ENCODE measurements around the gene OCIAD2.

OCIAD2 gene

GRCh38 chr4:48904541-48905142 lies 1.9 kb downstream of the OCIAD2 start:
- no peak overlapping the region for H3K23ac ChIP-seq (ENCODE audit: low read length)
- H3K4me3 ChIP-seq (ENCODE audit: low read depth, low read length): no peak overlapping the region
- no peak overlapping the region for H4K12ac ChIP-seq (ENCODE audit: low read depth, low read length)
- H2BK5ac ChIP-seq (ENCODE audit: low read depth, low read length, poor library complexity): no peak overlapping the region
- H3K4ac ChIP-seq (ENCODE audit: low read depth, low read length): no peak overlapping the region
- peaks cover 13 to 17% of the 10 kb centered on the region in 2 experiments for H3K4me1 ChIP-seq (ENCODE audit: control insufficient read depth in 1 of 2, insufficient read depth in 2 of 2, low read length in 2 of 2)
- no peaks in the 10 kb centered on the region for H3K9me3 ChIP-seq (ENCODE audit: insufficient read depth, low read depth, low read length)
- no peaks in the 10 kb centered on the region for H3K27me3 ChIP-seq (ENCODE audit: insufficient read depth, low read length)
- no peak overlapping the region for H4K8ac ChIP-seq (ENCODE audit: low read depth, low read length)
- H3K9ac ChIP-seq (ENCODE audit: low read length): no peak overlapping the region
- no peak overlapping the region for H2BK120ac ChIP-seq (ENCODE audit: insufficient read depth, low read length, poor library complexity)
- H2BK12ac ChIP-seq (ENCODE audit: low read length): no peak overlapping the region
- H4K91ac ChIP-seq (ENCODE audit: low read depth, low read length): no peak overlapping the region
- H3K36me3 ChIP-seq (ENCODE audit: control insufficient read depth in 1 of 2, insufficient read depth in 2 of 2, low read length in 2 of 2): peaks cover 11 to 25% of the 10 kb centered on the region in 2 experiments
- no peak overlapping the region for H3K18ac ChIP-seq (ENCODE audit: low read length)
- no peak overlapping the region for H2AK5ac ChIP-seq (ENCODE audit: low read length)
- H2AFZ ChIP-seq (ENCODE audit: insufficient read depth, low read length, poor library complexity): no peak overlapping the region
- H3K4me2 ChIP-seq (ENCODE audit: low read length): peak overlapping the region; percentile 4
- H3K79me2 ChIP-seq (ENCODE audit: control insufficient read depth, insufficient read depth, low read length, poor library complexity): peaks cover 6% of the 10 kb centered on the region
- DNase-seq: peak; percentile 78 to 91
- H3K14ac ChIP-seq (ENCODE audit: low read length): no peak overlapping the region
- no CpG with 5 or more reads among the region's 3 CpGs for WGBS (ENCODE audit: extremely low coverage, insufficient coverage, insufficient read length)
- H3K27ac ChIP-seq (ENCODE audit: low read depth, low read length): peak overlapping the region; percentile 13
- peaks cover 11% of the 10 kb centered on the region for H3K79me1 ChIP-seq (ENCODE audit: low read length)

DNA sequence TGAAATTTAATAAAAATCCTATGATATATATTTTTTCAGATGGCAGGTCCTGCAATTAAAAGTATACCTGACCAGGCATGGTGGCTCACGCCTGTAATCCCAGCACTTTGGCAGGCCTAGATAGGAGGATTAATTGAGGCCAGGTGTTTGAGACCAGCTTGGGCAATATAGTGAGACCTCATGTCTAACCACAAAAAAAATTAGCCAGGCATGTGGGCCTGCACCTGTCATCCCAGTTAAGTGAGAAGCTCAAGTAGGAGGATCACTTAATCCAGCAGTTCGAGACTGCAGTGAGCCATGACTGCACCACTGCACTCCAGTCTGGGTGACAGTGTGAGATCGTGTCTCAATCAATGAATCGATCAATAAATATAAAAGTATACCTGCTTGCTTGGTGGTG lies 2.5 kb downstream of the OCIAD2 start:
- peak; percentile 71 to 75 for DNase-seq
- Histone ChIP-seq H3K18ac (ENCODE audit: low read length) (no peak overlapping the region), H2AFZ (ENCODE audit: insufficient read depth, low read length, poor library complexity) (no peak overlapping the region), H3K4ac (ENCODE audit: low read depth, low read length) (no peak overlapping the region), H2BK12ac (ENCODE audit: low read length) (no peak overlapping the region), H3K9me3 (ENCODE audit: insufficient read depth, low read depth, low read length) (no peaks in the 10 kb centered on the region), H3K79me2 (ENCODE audit: control insufficient read depth, insufficient read depth, low read length, poor library complexity) (peaks cover 6% of the 10 kb centered on the region), H3K4me3 (ENCODE audit: low read depth, low read length) (no peak overlapping the region), H3K14ac (ENCODE audit: low read length) (no peak overlapping the region), H2BK120ac (ENCODE audit: insufficient read depth, low read length, poor library complexity) (no peak overlapping the region), H4K12ac (ENCODE audit: low read depth, low read length) (no peak overlapping the region), H4K8ac (ENCODE audit: low read depth, low read length) (no peak overlapping the region), H4K91ac (ENCODE audit: low read depth, low read length) (no peak overlapping the region), H3K4me1 (ENCODE audit: control insufficient read depth in 1 of 2, insufficient read depth in 2 of 2, low read length in 2 of 2) (peaks cover 13 to 14% of the 10 kb centered on the region in 2 experiments), H2AK5ac (ENCODE audit: low read length) (no peak overlapping the region), H2BK5ac (ENCODE audit: low read depth, low read length, poor library complexity) (no peak overlapping the region), H3K36me3 (ENCODE audit: control insufficient read depth in 1 of 2, insufficient read depth in 2 of 2, low read length in 2 of 2) (peaks cover 11 to 25% of the 10 kb centered on the region in 2 experiments), H3K9ac (ENCODE audit: low read length) (no peak overlapping the region), H3K79me1 (ENCODE audit: low read length) (peaks cover 11% of the 10 kb centered on the region), H3K4me2 (ENCODE audit: low read length) (no peak overlapping the region), H3K27me3 (ENCODE audit: insufficient read depth, low read length) (no peaks in the 10 kb centered on the region), H3K27ac (ENCODE audit: low read depth, low read length) (no peak overlapping the region), H3K23ac (ENCODE audit: low read length) (no peak overlapping the region)
- WGBS (ENCODE audit: extremely low coverage, insufficient coverage, insufficient read length): no CpG with 5 or more reads among the region's 4 CpGs

DNA sequence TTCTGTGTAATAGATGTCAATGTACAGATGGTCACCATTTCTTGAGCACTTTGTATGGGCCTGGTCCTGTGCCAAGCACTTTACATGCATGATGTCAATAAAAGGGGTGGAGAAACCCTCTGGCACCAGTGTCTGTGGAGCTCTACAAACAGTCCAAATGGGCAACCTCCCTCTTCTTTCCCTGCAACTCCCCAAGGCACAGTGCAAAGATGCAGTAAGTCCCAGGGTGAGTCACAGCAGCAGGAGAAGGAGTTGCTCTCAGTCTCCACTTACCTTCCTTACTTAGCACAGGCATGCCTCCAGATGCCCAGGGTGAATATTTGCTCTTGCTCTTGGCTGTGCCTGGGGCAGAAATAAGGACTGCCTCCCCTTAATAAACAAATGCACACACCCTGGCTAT lies 4.3 kb downstream of the OCIAD2 start:
- Histone ChIP-seq H3K4me3 (ENCODE audit: low read depth, low read length) (no peak overlapping the region), H3K9me3 (ENCODE audit: insufficient read depth, low read depth, low read length) (no peaks in the 10 kb centered on the region), H3K14ac (ENCODE audit: low read length) (no peak overlapping the region), H3K79me2 (ENCODE audit: control insufficient read depth, insufficient read depth, low read length, poor library complexity) (peaks cover 6% of the 10 kb centered on the region), H2AK5ac (ENCODE audit: low read length) (no peak overlapping the region), H3K4me1 (ENCODE audit: control insufficient read depth in 1 of 2, insufficient read depth in 2 of 2, low read length in 2 of 2) (peaks cover 13 to 14% of the 10 kb centered on the region in 2 experiments), H4K8ac (ENCODE audit: low read depth, low read length) (no peak overlapping the region), H3K4me2 (ENCODE audit: low read length) (no peak overlapping the region), H3K36me3 (ENCODE audit: control insufficient read depth in 1 of 2, insufficient read depth in 2 of 2, low read length in 2 of 2) (peaks cover 11 to 25% of the 10 kb centered on the region in 2 experiments), H3K18ac (ENCODE audit: low read length) (no peak overlapping the region), H2AFZ (ENCODE audit: insufficient read depth, low read length, poor library complexity) (no peak overlapping the region), H3K27me3 (ENCODE audit: insufficient read depth, low read length) (no peaks in the 10 kb centered on the region), H3K4ac (ENCODE audit: low read depth, low read length) (no peak overlapping the region), H2BK12ac (ENCODE audit: low read length) (no peak overlapping the region), H3K79me1 (ENCODE audit: low read length) (peaks cover 11% of the 10 kb centered on the region), H2BK5ac (ENCODE audit: low read depth, low read length, poor library complexity) (no peak overlapping the region), H4K12ac (ENCODE audit: low read depth, low read length) (no peak overlapping the region), H2BK120ac (ENCODE audit: insufficient read depth, low read length, poor library complexity) (no peak overlapping the region), H4K91ac (ENCODE audit: low read depth, low read length) (no peak overlapping the region), H3K9ac (ENCODE audit: low read length) (no peak overlapping the region), H3K27ac (ENCODE audit: low read depth, low read length) (no peak overlapping the region), H3K23ac (ENCODE audit: low read length) (no peak overlapping the region)
- peak; percentile 81 to 88 for DNase-seq

GRCh38 chr4:48901196-48901595 lies 5.4 kb downstream of the OCIAD2 start:
- H4K8ac ChIP-seq (ENCODE audit: low read depth, low read length): no peak overlapping the region
- no peak overlapping the region for H2BK5ac ChIP-seq (ENCODE audit: low read depth, low read length, poor library complexity)
- WGBS (ENCODE audit: extremely low coverage, insufficient coverage, insufficient read length): no CpG with 5 or more reads among the region's 4 CpGs
- H3K79me2 ChIP-seq (ENCODE audit: control insufficient read depth, insufficient read depth, low read length, poor library complexity): peaks cover 3% of the 10 kb centered on the region
- no peak overlapping the region for H2AFZ ChIP-seq (ENCODE audit: insufficient read depth, low read length, poor library complexity)
- no peak overlapping the region for H4K91ac ChIP-seq (ENCODE audit: low read depth, low read length)
- no peak overlapping the region for H3K14ac ChIP-seq (ENCODE audit: low read length)
- H3K79me1 ChIP-seq (ENCODE audit: low read length): peaks cover 3% of the 10 kb centered on the region
- no peak overlapping the region for H3K9ac ChIP-seq (ENCODE audit: low read length)
- H3K4me2 ChIP-seq (ENCODE audit: low read length): no peak overlapping the region
- no peak overlapping the region for H3K4me3 ChIP-seq (ENCODE audit: low read depth, low read length)
- H3K27me3 ChIP-seq (ENCODE audit: insufficient read depth, low read length): no peaks in the 10 kb centered on the region
- H2BK12ac ChIP-seq (ENCODE audit: low read length): no peak overlapping the region
- H3K9me3 ChIP-seq (ENCODE audit: insufficient read depth, low read depth, low read length): no peaks in the 10 kb centered on the region
- H3K23ac ChIP-seq (ENCODE audit: low read length): no peak overlapping the region
- H2BK120ac ChIP-seq (ENCODE audit: insufficient read depth, low read length, poor library complexity): no peak overlapping the region
- peaks cover 8 to 10% of the 10 kb centered on the region in 2 experiments for H3K4me1 ChIP-seq (ENCODE audit: control insufficient read depth in 1 of 2, insufficient read depth in 2 of 2, low read length in 2 of 2)
- H4K12ac ChIP-seq (ENCODE audit: low read depth, low read length): no peak overlapping the region
- DNase-seq: peak; percentile 97 to 99
- no peak overlapping the region for H3K4ac ChIP-seq (ENCODE audit: low read depth, low read length)
- H2AK5ac ChIP-seq (ENCODE audit: low read length): no peak overlapping the region
- H3K18ac ChIP-seq (ENCODE audit: low read length): no peak overlapping the region
- H3K27ac ChIP-seq (ENCODE audit: low read depth, low read length): no peak overlapping the region
- peaks cover 16 to 31% of the 10 kb centered on the region in 2 experiments for H3K36me3 ChIP-seq (ENCODE audit: control insufficient read depth in 1 of 2, insufficient read depth in 2 of 2, low read length in 2 of 2)

Data from trophoblast cell (in vitro differentiated cells and primary cell).